OCI-LY3 (cell line): ENCODE results near the gene BUD23.

Source experiments
- H2AFZ ChIP-seq: fragments of 200-600, 300-600 bp; shearing (Covaris generic); 2 replicates; pipeline ENCODE4 v1.6.0; 2014; ENCODE audit warnings: antibody characterized with exemption, low read depth, low read length
- H3K27ac ChIP-seq: fragments of 200-600, 300-600 bp; sonication (generic); 2 replicates; pipeline ENCODE4 v1.5.1; 2014; ENCODE audit warnings: mild to moderate bottlenecking, low read length, moderate library complexity, mixed read lengths
- H3K27me3 ChIP-seq: fragments of 200-600, 300-600 bp; sonication (generic); 2 replicates; pipeline ENCODE4 v1.6.1; 2014; ENCODE audit warnings: low read depth, low read length, mixed read lengths
- H3K36me3 ChIP-seq: fragments of 200-600, 300-600 bp; sonication (generic); replicated peaks from 2 replicates; pipeline ENCODE3; 2014; ENCODE audit warnings: low read depth, low read length, mixed read lengths
- H3K4me1 ChIP-seq: fragments of 300-600, 200-600 bp; sonication (generic); 2 replicates; pipeline ENCODE4 v1.6.1; 2014; ENCODE audit warnings: low read length, mixed read lengths
- H3K4me2 ChIP-seq: fragments of 200-600, 300-600 bp; sonication (generic); 2 replicates; pipeline ENCODE4 v1.6.1; 2014; ENCODE audit warnings: low read length, mixed read lengths
- H3K4me3 ChIP-seq: fragments of 300-600, 200-600 bp; sonication (generic); 2 replicates; pipeline ENCODE4 v1.5.1; 2014; ENCODE audit warnings: antibody characterized with exemption, mild to moderate bottlenecking, low read length, moderate library complexity
- H3K79me2 ChIP-seq: fragments of 300-600, 200-600 bp; shearing (Covaris generic); 2 replicates; pipeline ENCODE4 v1.6.1; 2014; ENCODE audit warnings: mild to moderate bottlenecking, low read length, mixed read lengths
- H3K9ac ChIP-seq: fragments of 300-600, 200-600 bp; shearing (Covaris generic); 2 replicates; pipeline ENCODE4 v1.6.0; 2014; ENCODE audit warnings: mild to moderate bottlenecking, low read length, moderate library complexity
- H3K9me3 ChIP-seq: fragments of 200-600, 300-600 bp; shearing (Covaris generic); 2 replicates; pipeline ENCODE4 v1.6.1; 2014; ENCODE audit warnings: low read length, mixed read lengths; ENCODE audit not compliant: insufficient read depth
- H4K20me1 ChIP-seq: fragments of 200-600, 300-600 bp; sonication (generic); 2 replicates; pipeline ENCODE4 v1.6.1; 2016; ENCODE audit warnings: low read length, mixed read lengths; ENCODE audit not compliant: insufficient read depth
- CTCF ChIP-seq: fragments of 200-600, 300-600 bp; sonication (generic); IDR thresholded peaks from 2 replicates; pipeline ENCODE4 v1.5.1; 2014; ENCODE audit warnings: antibody characterized with exemption, low read length, low read depth
- EZH2phosphoT487 ChIP-seq: fragments of 200-600 bp; shearing (Covaris generic); IDR thresholded peaks from 2 replicates; pipeline ENCODE4 v1.6.1; 2018; ENCODE audit warnings: antibody characterized with exemption, mixed run types, low read depth

The BUD23 gene

GRCh38 chr7:73734619-73735527 lies 51.5 kb downstream of the BUD23 start:
- no peak overlapping the region for H3K4me3 ChIP-seq
- H2AFZ ChIP-seq: no peak overlapping the region
- H3K36me3 ChIP-seq: peaks cover 9% of the 10 kb centered on the region
- H3K4me1 ChIP-seq: peaks cover 5% of the 10 kb centered on the region
- no peaks in the 10 kb centered on the region for H3K27me3 ChIP-seq
- no peak overlapping the region for H3K9ac ChIP-seq
- H3K9me3 ChIP-seq: no peaks in the 10 kb centered on the region
- H4K20me1 ChIP-seq: peaks cover 6% of the 10 kb centered on the region
- peaks cover 6% of the 10 kb centered on the region; the same call in 1 of the 2 replicates for H3K79me2 ChIP-seq
- TF ChIP-seq EZH2phosphoT487 (no peak), CTCF (peak; percentile 69)
- H3K4me2 ChIP-seq: no peak overlapping the region
- H3K27ac ChIP-seq: peak overlapping the region; percentile 16; the same call in 1 of the 2 replicates

GRCh38 chr7:73735528-73735905 lies 52.1 kb downstream of the BUD23 start:
- H3K27ac ChIP-seq: no peak overlapping the region
- no peak for TF ChIP-seq CTCF
- TF ChIP-seq EZH2phosphoT487: no peak

GRCh38 chr7:73736885-73737284 lies 53.5 kb downstream of the BUD23 start:
- Histone ChIP-seq H3K9me3 (no peaks in the 10 kb centered on the region), H4K20me1 (peaks cover 6% of the 10 kb centered on the region), H3K9ac (no peak overlapping the region), H3K36me3 (peaks cover 9% of the 10 kb centered on the region), H3K27ac (no peak overlapping the region), H3K4me2 (no peak overlapping the region), H3K27me3 (no peaks in the 10 kb centered on the region), H3K79me2 (peaks cover 6% of the 10 kb centered on the region; the same call in 1 of the 2 replicates), H3K4me3 (no peak overlapping the region), H2AFZ (no peak overlapping the region), H3K4me1 (peaks cover 11% of the 10 kb centered on the region)
- TF ChIP-seq CTCF: no peak
- TF ChIP-seq EZH2phosphoT487: no peak

More at GRCh38 chr7:73735528-73735905, 52.1 kb downstream of the BUD23 start:
- Histone ChIP-seq H3K27me3 (no peaks in the 10 kb centered on the region), H3K4me2 (no peak overlapping the region), H2AFZ (no peak overlapping the region), H3K9me3 (no peaks in the 10 kb centered on the region), H3K4me1 (peaks cover 5% of the 10 kb centered on the region), H3K36me3 (peaks cover 9% of the 10 kb centered on the region), H3K79me2 (peaks cover 6% of the 10 kb centered on the region; the same call in 1 of the 2 replicates), H3K4me3 (no peak overlapping the region), H3K9ac (no peak overlapping the region), H4K20me1 (peaks cover 6% of the 10 kb centered on the region)

- peaks cover 19% of the 10 kb centered on the region for H3K4me1 ChIP-seq
- H3K4me2 ChIP-seq: peak overlapping the region; percentile 82
- H4K20me1 ChIP-seq: peaks cover 6% of the 10 kb centered on the region
- TF ChIP-seq EZH2phosphoT487 (no peak), CTCF (no peak)
- H3K36me3 ChIP-seq: peaks cover 9% of the 10 kb centered on the region
- no peak overlapping the region for H2AFZ ChIP-seq
- peak overlapping the region; percentile 77 for H3K4me3 ChIP-seq
- H3K27ac ChIP-seq: no peak overlapping the region
- no peaks in the 10 kb centered on the region for H3K27me3 ChIP-seq
- no peaks in the 10 kb centered on the region for H3K9me3 ChIP-seq
- H3K9ac ChIP-seq: no peak overlapping the region; the same call in 1 of the 2 replicates
- H3K79me2 ChIP-seq: peaks cover 6% of the 10 kb centered on the region; the same call in 1 of the 2 replicates
These were observed 54.3 kb downstream of the BUD23 start for GRCh38 chr7:73737491-73738219.
